ENCODE measurements around the gene MBTPS2.

GRCh38 chrX:21856504-21856903 lies 17.1 kb downstream of the MBTPS2 start:
- TF ChIP-seq POLR2A (IDR thresholded peaks at IDR 0.05; ENCODE audit: low read depth) (no peak), CTCF (IDR thresholded peaks at IDR 0.05) (no peak), EP300 (IDR thresholded peaks at IDR 0.05) (no peak), POLR2AphosphoS5 (IDR thresholded peaks at IDR 0.05) (no peak)
